A549 (cell line): ENCODE results near the gene ABCA4. TPM values are rescaled to one million over a fixed set of nuclear protein-coding genes. Genes with fewer than 3 reads are reported as not detected.

Experiments
- ATAC-seq, 2 experiments: fragments of 200-7000 bp in 1 of 2; fragments of >200 bp in 1 of 2; cut with Nextera tagmentation in 1 of 2; cut with Tn5 transposase in 1 of 2; 3 replicates each; pipeline versions ENCODE4 v1.8.0 to v1.9.1; 2018 to 2020; ENCODE audit warnings: mild to moderate bottlenecking in 1 of 2, moderate library complexity in 1 of 2
- CTCF ChIA-PET: fragments of 300-600 bp; sonication (Branson Sonifier 250); formaldehyde crosslinking; extraction: SDS; loops from one replicate; lab custom pipeline; 2021; ENCODE audit warnings: antibody characterized with exemption, inconsistent platforms; lab: Yijun Ruan, JAX
- POLR2A ChIA-PET: fragments of 350-600 bp; formaldehyde crosslinking; extraction: SDS; loops from one replicate; lab custom pipeline; 2021; ENCODE audit warnings: antibody characterized with exemption, inconsistent platforms; lab: Yijun Ruan, JAX
- DNase-seq, 2 experiments: peaks; one replicate each; pipeline versions ENCODE4 v3.0.0 to v3.0.0-alpha.2; 2011 to 2016; ENCODE audit warnings: low read depth in 1 of 2, low spot score in 1 of 2
- FAIRE-seq: peaks from 2 replicates; lab custom pipeline; 2011; peaks lifted over from hg19 to GRCh38; lab: Jason Lieb, UNC
- H3K27ac ChIP-seq, 2 experiments: fragments of >200 bp; sonication (Bioruptor Twin); formaldehyde crosslinking; 3 replicates each; pipeline ENCODE4 v1.5.1; 2016 to 2017
- H3K4me1 ChIP-seq: fragments of >200 bp; sonication (Bioruptor Twin); formaldehyde crosslinking; 3 replicates; pipeline ENCODE4 v1.6.1; 2016
- H3K4me2 ChIP-seq: fragments of >200 bp; sonication (Bioruptor Twin); formaldehyde crosslinking; 3 replicates; pipeline ENCODE4 v1.6.1; 2016
- H3K4me3 ChIP-seq: fragments of >200 bp; sonication (Bioruptor Twin); formaldehyde crosslinking; 3 replicates; pipeline ENCODE4 v1.5.1; 2016
- H3K9me3 ChIP-seq: fragments of >200 bp; sonication (Bioruptor Twin); formaldehyde crosslinking; 3 replicates; pipeline ENCODE4 v1.6.1; 2016
- ATOH8 ChIP-seq: fragments of 250-450 bp; sonication (Bioruptor Pico); IDR thresholded peaks from 2 replicates; pipeline ENCODE4 v1.5.0; 2020; ENCODE audit warnings: low read depth, mild to moderate bottlenecking, moderate library complexity
- CBX2 ChIP-seq: fragments of 200-600 bp; sonication (generic); IDR thresholded peaks from 2 replicates; pipeline ENCODE4 v1.6.1; 2016; ENCODE audit warnings: low read depth, mild to moderate bottlenecking, borderline replicate concordance
- CBX8 ChIP-seq: fragments of 200-600 bp; sonication (generic); IDR thresholded peaks from 2 replicates; pipeline ENCODE4 v1.6.1; 2016
- CHD4 ChIP-seq: fragments of 200-600 bp; sonication (generic); IDR thresholded peaks from 2 replicates; pipeline ENCODE4 v1.6.1; 2016; ENCODE audit warnings: antibody characterized with exemption, mild to moderate bottlenecking, borderline replicate concordance
- CTCF ChIP-seq: fragments of >200 bp; sonication (Bioruptor Twin); formaldehyde crosslinking; IDR thresholded peaks from 3 replicates; pipeline ENCODE4 v1.5.1; 2016
- E2F6 ChIP-seq: IDR thresholded peaks from 2 replicates; pipeline ENCODE4 v1.6.1; 2012; ENCODE audit warnings: low read depth, borderline replicate concordance
- EHMT2 ChIP-seq: fragments of 200-600 bp; sonication (generic); IDR thresholded peaks from 2 replicates; pipeline ENCODE4 v1.6.1; 2016; ENCODE audit warnings: antibody characterized with exemption, low read depth, mild to moderate bottlenecking, moderate library complexity
- ELK1 ChIP-seq: fragments of 150-350 bp; IDR thresholded peaks from 2 replicates; pipeline ENCODE4 v1.6.1; 2014; ENCODE audit warnings: low read depth, mild to moderate bottlenecking, low read length
- ESRRA ChIP-seq: fragments of 150-350 bp; IDR thresholded peaks from 2 replicates; pipeline ENCODE4 v1.6.1; 2014; ENCODE audit warnings: mild to moderate bottlenecking, low read length, borderline replicate concordance
- FOXS1 ChIP-seq: fragments of 250-450 bp; sonication (Bioruptor Pico); IDR thresholded peaks from 2 replicates; pipeline ENCODE4 v1.5.0; 2020; ENCODE audit warnings: mild to moderate bottlenecking, moderate library complexity
- HES2 ChIP-seq: fragments of >200 bp; sonication (Bioruptor Twin); formaldehyde crosslinking; IDR thresholded peaks from 2 replicates; pipeline ENCODE4 v1.6.1; 2016
- HEYL ChIP-seq: fragments of 250-450 bp; sonication (Bioruptor Pico); IDR thresholded peaks from 2 replicates; pipeline ENCODE4 v1.8.0; 2021; ENCODE audit warnings: mild to moderate bottlenecking, moderate library complexity
- HOXB13 ChIP-seq: fragments of 250-450 bp; sonication (Bioruptor Pico); IDR thresholded peaks from 2 replicates; pipeline ENCODE4 v1.5.0; 2020; ENCODE audit warnings: low read depth, mild to moderate bottlenecking, moderate library complexity
- JUN ChIP-seq, 2 experiments: fragments of >200 bp; sonication (Bioruptor Twin); formaldehyde crosslinking; IDR thresholded peaks; 2 replicates in 1 of 2; 3 replicates in 1 of 2; pipeline ENCODE4 v1.6.1; 2016 to 2017
- KDM1A ChIP-seq: fragments of 200-600 bp; sonication (generic); IDR thresholded peaks from 2 replicates; pipeline ENCODE4 v1.6.1; 2016; ENCODE audit warnings: low read depth, mild to moderate bottlenecking
- KDM5A ChIP-seq: fragments of 200-600 bp; sonication (generic); IDR thresholded peaks from 2 replicates; pipeline ENCODE4 v1.6.1; 2016; ENCODE audit warnings: antibody characterized with exemption, mild to moderate bottlenecking
- MAX ChIP-seq: IDR thresholded peaks from 2 replicates; pipeline ENCODE4 v1.6.1; 2012
- MYC ChIP-seq: IDR thresholded peaks from 2 replicates; pipeline ENCODE4 v1.6.1; 2012; ENCODE audit warnings: mild to moderate bottlenecking, inconsistent platforms, low read length, improper control_type of control experiment, borderline replicate concordance
- NFE2L2 ChIP-seq: fragments of 150-350 bp; conservative IDR thresholded peaks from 2 replicates; pipeline ENCODE4 v1.6.1; 2014; ENCODE audit warnings: low read length
- PHF8 ChIP-seq: fragments of 200-600 bp; sonication (generic); IDR thresholded peaks from 2 replicates; pipeline ENCODE4 v1.6.1; 2016; ENCODE audit warnings: low read depth, mild to moderate bottlenecking, antibody characterized with exemption, moderate library complexity, borderline replicate concordance
- POLR2A ChIP-seq: IDR thresholded peaks from 2 replicates; pipeline ENCODE4 v1.6.1; 2012; ENCODE audit warnings: mild to moderate bottlenecking, low read length
- POLR2AphosphoS2 ChIP-seq: conservative IDR thresholded peaks from 2 replicates; pipeline ENCODE4 v1.6.1; 2012; ENCODE audit warnings: low read length, improper control_type of control experiment, inconsistent platforms
- TFCP2L1 ChIP-seq: fragments of 250-450 bp; sonication (Bioruptor Pico); IDR thresholded peaks from 2 replicates; pipeline ENCODE4 v1.5.0; 2021; ENCODE audit warnings: mild to moderate bottlenecking
- ZFP36 ChIP-seq: fragments of 450-650 bp; IDR thresholded peaks from 2 replicates; pipeline ENCODE4 v1.6.1; 2014; ENCODE audit warnings: borderline replicate concordance; ENCODE audit not compliant: partially characterized antibody
- WGBS: methylation state at CpG from one replicate; pipeline ENCODE4 v1.1.6; 2017; ENCODE audit errors: missing lambda C conversion rate; 5-methylcytosine and 5-hydroxymethylcytosine counted together
- polyA plus RNA-seq, 4 experiments: library from polyadenylated mRNA; depleted of rRNA in 3 of 4; stranded (reverse); fragments of >200 nt; fragmentation: RNase III in 1 of 4; extraction: RNeasy Plus Mini Kit Qiagen cat#74134 plus additional on column Dnase treatment in 1 of 4; gene quantifications; 2 replicates in 3 of 4; 3 replicates in 1 of 4; pipeline ENCODE4 v1.2.3, GENCODE V29; 2011 to 2017

The ABCA4 gene
- polyA plus RNA-seq, 2 of the 4 experiments (the other 2 are of a cell fraction): 0.05 to 0.23 TPM

- no peaks in the 10 kb centered on the region for H3K9me3 ChIP-seq
- ChIA-PET POLR2A (no interaction called here), CTCF (interaction anchor here (1.0 to 1.3 kb wide), 2 partner anchors 55 to 57 kb away, joined by 4 read pairs; no protein-coding TSS in a partner anchor)
- H3K4me1 ChIP-seq: peaks cover 44% of the 10 kb centered on the region
- DNase-seq: no peak
- no peak overlapping the region for H3K4me3 ChIP-seq
- H3K4me2 ChIP-seq: no peak overlapping the region
- TF ChIP-seq PHF8: no peak
- TF ChIP-seq CTCF: no peak
- TF ChIP-seq FOXS1: no peak
- no peak for TF ChIP-seq E2F6
- TF ChIP-seq CBX8: no peak
- TF ChIP-seq NFE2L2: no peak
- no peak for TF ChIP-seq MAX
- no peak for TF ChIP-seq CHD4
- TF ChIP-seq POLR2AphosphoS2: no peak
- TF ChIP-seq ATOH8 (CRISPR knock-in tag): no peak
- TF ChIP-seq KDM5A: no peak
- TF ChIP-seq EHMT2: no peak
- no peak for TF ChIP-seq POLR2A
- TF ChIP-seq ELK1: no peak
- no peak for TF ChIP-seq JUN (IDR thresholded peaks at IDR 0.05)
- TF ChIP-seq ZFP36: no peak
- TF ChIP-seq TFCP2L1 (CRISPR knock-in tag): no peak
- TF ChIP-seq MYC: no peak
- no peak for TF ChIP-seq CBX2
- no peak for TF ChIP-seq ESRRA
- H3K27ac ChIP-seq: peak overlapping the region in 1 of 2 experiments; percentile 64; a peak in 4 of 6 replicates
- WGBS: 88% methylated on average over 3 of the region's 3 CpGs
- ATAC-seq: no peak
- FAIRE-seq: no peak
Observed at GRCh38 chr1:93967306-93967705, 153.6 kb downstream of the ABCA4 start.

- Histone ChIP-seq H3K4me3 (no peak overlapping the region), H3K4me1 (peaks cover 46% of the 10 kb centered on the region), H3K27ac (peak overlapping the region; percentile 89 to 95), H3K4me2 (peak overlapping the region; percentile 81; the same call in 2 of the 3 replicates), H3K9me3 (no peaks in the 10 kb centered on the region)
- POLR2A ChIA-PET: no interaction called here
- no peak for ATAC-seq
- TF ChIP-seq HOXB13 (CRISPR knock-in tag): no peak
- no peak for TF ChIP-seq E2F6
- TF ChIP-seq HES2: no peak
- TF ChIP-seq HEYL (CRISPR knock-in tag): no peak
- no peak for TF ChIP-seq KDM1A
- no peak for DNase-seq
- 69% methylated on average over 2 of the region's 2 CpGs for WGBS
- CTCF ChIA-PET: interaction anchor here (0.9 kb wide), 1 partner anchor 14 kb away, joined by 5 read pairs; no protein-coding TSS in a partner anchor
- no peak for FAIRE-seq
Observed at GRCh38 chr1:93965888-93966287, 155.1 kb downstream of the ABCA4 start.
